Activated B cell treated with CpG ODN at 0.5 μM for 24 hours (primary cell): ENCODE measurements around the gene CXCL17. TPM values are rescaled to one million over a fixed set of nuclear protein-coding genes. Genes with fewer than 3 reads are reported as not detected.
"Not testable (repeated sequence)": the region's sequence is repeated elsewhere in the genome, so short reads cannot be mapped to it uniquely, and the experiment has no call there.

Experiments
- ATAC-seq: fragments of 200-7000 bp; cut with Tn5 transposase; one replicate; pipeline ENCODE4 v1.10.0; 2021; ENCODE audit warnings: low read depth, mild to moderate bottlenecking, moderate library complexity
- CTCF ChIA-PET: fragments of 350-600 bp; sonication (Branson Sonifier 250); formaldehyde crosslinking; loops from one replicate; lab custom pipeline; 2021; ENCODE audit warnings: antibody characterized with exemption; lab: Charles Lee
- POLR2A ChIA-PET: fragments of 350-600 bp; sonication (Branson Sonifier 250); formaldehyde crosslinking; loops from one replicate; lab custom pipeline; 2021; ENCODE audit warnings: antibody characterized with exemption; lab: Charles Lee
- DNase-seq: peaks from one replicate; pipeline ENCODE4 v3.0.0; 2022
- H3K27ac Mint-ChIP-seq: one replicate; pipeline ENCODE4 v1.8.0; 2020; ENCODE audit warnings: mixed read lengths
- H3K27me3 Mint-ChIP-seq: one replicate; pipeline ENCODE4 v1.8.0; 2021; ENCODE audit warnings: mixed read lengths
- H3K36me3 Mint-ChIP-seq: one replicate; pipeline ENCODE4 v1.8.0; 2021; ENCODE audit warnings: low read depth, mixed read lengths
- H3K4me1 Mint-ChIP-seq: one replicate; pipeline ENCODE4 v1.8.0; 2021; ENCODE audit warnings: mixed read lengths
- H3K4me3 Mint-ChIP-seq: one replicate; pipeline ENCODE4 v1.8.0; 2020; ENCODE audit warnings: mild to moderate bottlenecking, mixed read lengths
- H3K9me3 Mint-ChIP-seq: one replicate; pipeline ENCODE4 v1.8.0; 2020; ENCODE audit warnings: mixed read lengths
- CTCF ChIP-seq: fragments of 200-600 bp; IDR thresholded peaks from one replicate; pipeline ENCODE4 v1.8.0; 2022; ENCODE audit warnings: antibody characterized with exemption, mild to moderate bottlenecking
- intact Hi-C: fragments of 100-400 bp; cut with micrococcal nuclease; formaldehyde crosslinking; loops from one replicate; pipeline ENCODE4 v1.15.1; 2024
- total RNA-seq: library from RNA; stranded (reverse); gene quantifications from 2 replicates; pipeline ENCODE4 v1.2.3, GENCODE V29; 2022

CXCL17 gene
- total RNA-seq, 1 donor from 2014 or later = not detected

- Mint-ChIP-seq H3K4me1 (peaks cover 68% of the 10 kb centered on the region), H3K36me3 (no peaks in the 10 kb centered on the region), H3K9me3 (no peaks in the 10 kb centered on the region), H3K27ac (peak overlapping the region; percentile 92), H3K27me3 (no peaks in the 10 kb centered on the region), H3K4me3 (peak overlapping the region; percentile 58)
- TF ChIP-seq CTCF = no peak
- ATAC-seq (peak; percentile 89), DNase-seq (peak; percentile 58)
- ChIA-PET POLR2A (interaction anchor here (0.6 to 3.4 kb wide), 13 partner anchors 10 to 348 kb away, joined by 3 to 43 read pairs (median 5); partner anchors contain the start of gene CEACAM1), CTCF (interaction anchor here (0.9 to 6.8 kb wide), 8 partner anchors 9 to 64 kb away, joined by 3 to 78 read pairs (median 6); partner anchors contain the start of gene CEACAM1)
- intact Hi-C loops = loop anchor here (1.0 to 2.0 kb wide), 4 partner anchors 15 to 63 kb away; no protein-coding TSS in a partner anchor
Observed at GRCh38 chr19:42465827-42466280, 23.1 kb upstream of the CXCL17 start.

GRCh38 chr19:42461700-42462324 lies 19.1 kb upstream of the CXCL17 start:
- H3K4me3 Mint-ChIP-seq = no peak overlapping the region
- intact Hi-C loops = no loop called here
- peaks cover 47% of the 10 kb centered on the region for H3K4me1 Mint-ChIP-seq
- ATAC-seq = no peak
- no peak for TF ChIP-seq CTCF
- H3K27ac Mint-ChIP-seq = peak overlapping the region; percentile 50
- POLR2A ChIA-PET = no interaction called here
- no peaks in the 10 kb centered on the region for H3K27me3 Mint-ChIP-seq
- no peak for DNase-seq
- CTCF ChIA-PET = interaction anchor here (1.3 to 2.4 kb wide), 4 partner anchors 9 to 67 kb away, joined by 5 to 13 read pairs (median 6); partner anchors contain the start of gene CEACAM1
- H3K36me3 Mint-ChIP-seq = no peaks in the 10 kb centered on the region
- no peaks in the 10 kb centered on the region for H3K9me3 Mint-ChIP-seq

GRCh38 chr19:42461231-42461630 lies 18.5 kb upstream of the CXCL17 start:
- intact Hi-C loops, H3K27me3 Mint-ChIP-seq, H3K27ac Mint-ChIP-seq, H3K4me3 Mint-ChIP-seq, H3K9me3 Mint-ChIP-seq, DNase-seq, H3K36me3 Mint-ChIP-seq, POLR2A ChIA-PET, ATAC-seq: not testable (repeated sequence)
- peaks cover 43% of the 10 kb centered on the region for H3K4me1 Mint-ChIP-seq
- CTCF ChIA-PET = interaction anchor here (1.5 to 2.4 kb wide), 3 partner anchors 8 to 68 kb away, joined by 5 to 13 read pairs (median 7); partner anchors contain the start of gene CEACAM1

GRCh38 chr19:42459926-42460325 lies 17.2 kb upstream of the CXCL17 start:
- Mint-ChIP-seq H3K4me1 (peaks cover 38% of the 10 kb centered on the region), H3K4me3 (no peak overlapping the region), H3K36me3 (no peaks in the 10 kb centered on the region), H3K9me3 (no peaks in the 10 kb centered on the region), H3K27ac (no peak overlapping the region), H3K27me3 (no peaks in the 10 kb centered on the region)
- ChIA-PET CTCF (interaction anchor here (0.8 to 1.2 kb wide), 3 partner anchors 9 to 68 kb away, joined by 3 to 6 read pairs (median 3); partner anchors contain the start of gene CEACAM1), POLR2A (no interaction called here)
- DNase-seq (no peak), ATAC-seq (no peak)
- no peak for TF ChIP-seq CTCF
- intact Hi-C loops = no loop called here

GRCh38 chr19:42455621-42456081 lies 12.9 kb upstream of the CXCL17 start:
- Mint-ChIP-seq H3K27ac (no peak overlapping the region), H3K9me3 (no peaks in the 10 kb centered on the region), H3K4me1 (peaks cover 23% of the 10 kb centered on the region), H3K4me3 (no peak overlapping the region), H3K27me3 (peaks cover 2% of the 10 kb centered on the region), H3K36me3 (no peaks in the 10 kb centered on the region)
- intact Hi-C loops = no loop called here
- TF ChIP-seq CTCF = no peak
- no peak for DNase-seq
- CTCF ChIA-PET = interaction anchor here (0.6 to 2.0 kb wide), 7 partner anchors 10 to 110 kb away, joined by 3 to 13 read pairs (median 5); partner anchors contain the start of gene CEACAM1
- POLR2A ChIA-PET = no interaction called here
- ATAC-seq = no peak
